Neural cell (in vitro differentiated cells): Measurements from ENCODE around the gene SPRED1. TPM values are rescaled to one million over a fixed set of nuclear protein-coding genes. Genes with fewer than 3 reads are reported as not detected.

ENCODE experiments used
- H2AFZ ChIP-seq: fragments of 200-600, 300-800 bp; sonication (generic), shearing (Covaris generic); 2 replicates; pipeline ENCODE4 v1.6.0; 2014; ENCODE audit warnings: low read depth, mild to moderate bottlenecking, antibody characterized with exemption, low read length, moderate library complexity
- H3F3A ChIP-seq: fragments of 200-600 bp; shearing (Covaris generic); 2 replicates; pipeline ENCODE4 v1.6.1; 2016; ENCODE audit warnings: mild to moderate bottlenecking, moderate library complexity, mixed read lengths, antibody characterized with exemption, low read length; ENCODE audit not compliant: insufficient read depth, poor library complexity, severe bottlenecking
- H3K27ac ChIP-seq: fragments of 200-600, 300-800 bp; sonication (generic), shearing (Covaris generic); 2 replicates; pipeline ENCODE4 v1.5.1; 2014; ENCODE audit warnings: mild to moderate bottlenecking, low read length, moderate library complexity
- H3K27me3 ChIP-seq: fragments of 300-800, 200-600 bp; sonication (generic), shearing (Covaris generic); 2 replicates; pipeline ENCODE4 v1.6.0; 2014; ENCODE audit warnings: mild to moderate bottlenecking, low read depth, low read length, moderate library complexity; ENCODE audit not compliant: insufficient read depth
- H3K36me3 ChIP-seq: fragments of 300-800, 200-600 bp; sonication (generic), shearing (Covaris generic); 2 replicates; pipeline ENCODE4 v1.5.1; 2014; ENCODE audit warnings: mild to moderate bottlenecking, antibody characterized with exemption, low read length, moderate library complexity; ENCODE audit not compliant: insufficient read depth
- H3K4me2 ChIP-seq: fragments of 300-800, 200-600 bp; sonication (generic), shearing (Covaris generic); 2 replicates; pipeline ENCODE4 v1.6.0; 2014; ENCODE audit warnings: mild to moderate bottlenecking, low read length
- H3K4me3 ChIP-seq: fragments of 300-800, 200-600 bp; sonication (generic), shearing (Covaris generic); 2 replicates; pipeline ENCODE4 v1.5.1; 2014; ENCODE audit warnings: mild to moderate bottlenecking, low read length, moderate library complexity
- H3K79me2 ChIP-seq: fragments of 200-600 bp; shearing (Covaris generic); replicated peaks from 2 replicates; pipeline ENCODE4 v1.6.0; 2014; ENCODE audit warnings: mild to moderate bottlenecking, low read length, moderate library complexity; ENCODE audit not compliant: insufficient read depth
- H3K9ac ChIP-seq: fragments of 300-800, 200-600 bp; sonication (generic), shearing (Covaris generic); 2 replicates; pipeline ENCODE4 v1.6.1; 2016; ENCODE audit warnings: mild to moderate bottlenecking, low read length, mixed read lengths
- H3K9me2 ChIP-seq: fragments of 200-600 bp; shearing (Covaris generic); 2 replicates; pipeline ENCODE4 v1.6.1; 2016; ENCODE audit warnings: mild to moderate bottlenecking, low read length, mixed read lengths; ENCODE audit not compliant: insufficient read depth
- H3K9me3 ChIP-seq: fragments of 200-600, 300-800 bp; sonication (generic), shearing (Covaris generic); 2 replicates; pipeline ENCODE4 v1.6.1; 2016; ENCODE audit warnings: mild to moderate bottlenecking, mixed run types, low read length, moderate library complexity, mixed read lengths
- H4K20me1 ChIP-seq: fragments of 200-600 bp; shearing (Covaris generic); 2 replicates; pipeline ENCODE4 v1.6.1; 2016; ENCODE audit warnings: mild to moderate bottlenecking, mixed run types; ENCODE audit not compliant: insufficient read depth
- EP300 ChIP-seq: fragments of 450-650 bp; conservative IDR thresholded peaks from 2 replicates; pipeline ENCODE4 v1.6.1; 2014; ENCODE audit warnings: antibody characterized with exemption, mild to moderate bottlenecking, moderate library complexity; ENCODE audit not compliant: poor library complexity, severe bottlenecking
- EZH2 ChIP-seq: fragments of 200-600, 300-800 bp; shearing (Covaris generic), sonication (generic); IDR thresholded peaks from 2 replicates; pipeline ENCODE4 v1.6.1; 2014; ENCODE audit warnings: antibody characterized with exemption, low read length, borderline replicate concordance, mild to moderate bottlenecking; ENCODE audit not compliant: insufficient read depth, poor library complexity, severe bottlenecking
- MXI1 ChIP-seq: fragments of 450-650 bp; conservative IDR thresholded peaks from 2 replicates; pipeline ENCODE4 v1.6.1; 2014; ENCODE audit warnings: antibody characterized with exemption, mild to moderate bottlenecking; ENCODE audit not compliant: poor library complexity, severe bottlenecking
- POLR2AphosphoS5 ChIP-seq: IDR thresholded peaks from 2 replicates; pipeline ENCODE4 v1.6.1; 2012
- RAD21 ChIP-seq: fragments of 450-650 bp; conservative IDR thresholded peaks from 2 replicates; pipeline ENCODE4 v1.6.1; 2014; ENCODE audit warnings: antibody characterized with exemption, mild to moderate bottlenecking, moderate library complexity
- SMC3 ChIP-seq: fragments of 450-650 bp; conservative IDR thresholded peaks from 2 replicates; pipeline ENCODE4 v1.6.1; 2014; ENCODE audit warnings: antibody characterized with exemption, mild to moderate bottlenecking, moderate library complexity; ENCODE audit not compliant: poor library complexity
- TAF1 ChIP-seq: IDR thresholded peaks from 2 replicates; pipeline ENCODE4 v1.6.1; 2012; ENCODE audit warnings: low read depth
- polyA plus RNA-seq: library from polyadenylated mRNA; depleted of rRNA; stranded (reverse); fragments of >200 nt; gene quantifications from 2 replicates; pipeline ENCODE4 v1.2.3, GENCODE V29; 2014
- TF ChIP-seq, protein P1 (sequence below): fragments of 450-650 bp; IDR thresholded peaks from 2 replicates; pipeline ENCODE4 v1.5.1; 2014; ENCODE audit warnings: antibody characterized with exemption, mild to moderate bottlenecking, moderate library complexity; ENCODE audit not compliant: poor library complexity, severe bottlenecking
- TF ChIP-seq, protein P2 (sequence below): IDR thresholded peaks from 2 replicates; pipeline ENCODE4 v1.6.1; 2012; ENCODE audit warnings: borderline replicate concordance

Gene SPRED1
- polyA plus RNA-seq, 1 donor from 2014 or later, result 12.0 TPM

DNA sequence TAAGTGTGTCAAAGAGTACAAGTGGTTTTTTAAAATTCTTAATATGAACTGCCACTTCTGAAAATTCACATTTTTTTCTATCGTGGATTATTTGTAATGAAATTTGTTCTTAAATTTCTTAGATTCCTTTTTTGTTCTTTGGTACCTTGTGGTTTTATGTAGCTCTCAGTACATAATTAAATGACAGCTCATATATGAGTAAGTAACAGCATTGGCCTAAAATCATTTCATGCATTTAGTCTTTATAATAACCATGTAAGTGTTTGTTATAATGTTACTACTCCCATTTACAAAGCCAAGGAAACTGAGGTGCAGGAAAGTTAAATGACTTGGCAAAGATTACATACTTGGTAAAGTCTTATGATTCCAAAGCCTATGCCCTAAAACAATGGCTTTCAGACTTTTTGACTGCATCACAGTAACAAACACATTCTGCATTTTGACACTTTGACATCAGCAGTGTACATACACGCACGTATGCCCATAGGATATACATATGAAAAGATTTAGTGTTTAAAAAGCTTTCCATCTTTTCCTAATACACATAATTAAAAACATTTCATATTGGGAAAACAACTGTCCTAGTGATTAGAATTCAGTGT is 14.9 kb downstream of the SPRED1 start:
- peaks cover 83% of the 10 kb centered on the region for H3K79me2 ChIP-seq
- no peaks in the 10 kb centered on the region for H3K9me2 ChIP-seq
- no peak overlapping the region for H3K27ac ChIP-seq
- no peaks in the 10 kb centered on the region for H3K9me3 ChIP-seq
- no peaks in the 10 kb centered on the region for H3K36me3 ChIP-seq
- H3K4me3 ChIP-seq, result no peak overlapping the region
- no peaks in the 10 kb centered on the region for H4K20me1 ChIP-seq
- TF ChIP-seq MXI1 (no peak), POLR2AphosphoS5 (no peak), TAF1 (no peak), RAD21 (no peak), SMC3 (no peak), EZH2 (no peak), EP300 (no peak)
- TF ChIP-seq, protein P1, sequence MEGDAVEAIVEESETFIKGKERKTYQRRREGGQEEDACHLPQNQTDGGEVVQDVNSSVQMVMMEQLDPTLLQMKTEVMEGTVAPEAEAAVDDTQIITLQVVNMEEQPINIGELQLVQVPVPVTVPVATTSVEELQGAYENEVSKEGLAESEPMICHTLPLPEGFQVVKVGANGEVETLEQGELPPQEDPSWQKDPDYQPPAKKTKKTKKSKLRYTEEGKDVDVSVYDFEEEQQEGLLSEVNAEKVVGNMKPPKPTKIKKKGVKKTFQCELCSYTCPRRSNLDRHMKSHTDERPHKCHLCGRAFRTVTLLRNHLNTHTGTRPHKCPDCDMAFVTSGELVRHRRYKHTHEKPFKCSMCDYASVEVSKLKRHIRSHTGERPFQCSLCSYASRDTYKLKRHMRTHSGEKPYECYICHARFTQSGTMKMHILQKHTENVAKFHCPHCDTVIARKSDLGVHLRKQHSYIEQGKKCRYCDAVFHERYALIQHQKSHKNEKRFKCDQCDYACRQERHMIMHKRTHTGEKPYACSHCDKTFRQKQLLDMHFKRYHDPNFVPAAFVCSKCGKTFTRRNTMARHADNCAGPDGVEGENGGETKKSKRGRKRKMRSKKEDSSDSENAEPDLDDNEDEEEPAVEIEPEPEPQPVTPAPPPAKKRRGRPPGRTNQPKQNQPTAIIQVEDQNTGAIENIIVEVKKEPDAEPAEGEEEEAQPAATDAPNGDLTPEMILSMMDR, result no peak
- TF ChIP-seq, protein P2, sequence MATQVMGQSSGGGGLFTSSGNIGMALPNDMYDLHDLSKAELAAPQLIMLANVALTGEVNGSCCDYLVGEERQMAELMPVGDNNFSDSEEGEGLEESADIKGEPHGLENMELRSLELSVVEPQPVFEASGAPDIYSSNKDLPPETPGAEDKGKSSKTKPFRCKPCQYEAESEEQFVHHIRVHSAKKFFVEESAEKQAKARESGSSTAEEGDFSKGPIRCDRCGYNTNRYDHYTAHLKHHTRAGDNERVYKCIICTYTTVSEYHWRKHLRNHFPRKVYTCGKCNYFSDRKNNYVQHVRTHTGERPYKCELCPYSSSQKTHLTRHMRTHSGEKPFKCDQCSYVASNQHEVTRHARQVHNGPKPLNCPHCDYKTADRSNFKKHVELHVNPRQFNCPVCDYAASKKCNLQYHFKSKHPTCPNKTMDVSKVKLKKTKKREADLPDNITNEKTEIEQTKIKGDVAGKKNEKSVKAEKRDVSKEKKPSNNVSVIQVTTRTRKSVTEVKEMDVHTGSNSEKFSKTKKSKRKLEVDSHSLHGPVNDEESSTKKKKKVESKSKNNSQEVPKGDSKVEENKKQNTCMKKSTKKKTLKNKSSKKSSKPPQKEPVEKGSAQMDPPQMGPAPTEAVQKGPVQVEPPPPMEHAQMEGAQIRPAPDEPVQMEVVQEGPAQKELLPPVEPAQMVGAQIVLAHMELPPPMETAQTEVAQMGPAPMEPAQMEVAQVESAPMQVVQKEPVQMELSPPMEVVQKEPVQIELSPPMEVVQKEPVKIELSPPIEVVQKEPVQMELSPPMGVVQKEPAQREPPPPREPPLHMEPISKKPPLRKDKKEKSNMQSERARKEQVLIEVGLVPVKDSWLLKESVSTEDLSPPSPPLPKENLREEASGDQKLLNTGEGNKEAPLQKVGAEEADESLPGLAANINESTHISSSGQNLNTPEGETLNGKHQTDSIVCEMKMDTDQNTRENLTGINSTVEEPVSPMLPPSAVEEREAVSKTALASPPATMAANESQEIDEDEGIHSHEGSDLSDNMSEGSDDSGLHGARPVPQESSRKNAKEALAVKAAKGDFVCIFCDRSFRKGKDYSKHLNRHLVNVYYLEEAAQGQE, result no peak
- no peaks in the 10 kb centered on the region for H3K27me3 ChIP-seq
- no peaks in the 10 kb centered on the region for H3F3A ChIP-seq
- no peak overlapping the region for H3K9ac ChIP-seq
- H2AFZ ChIP-seq, result no peak overlapping the region
- H3K4me2 ChIP-seq, result no peak overlapping the region

DNA sequence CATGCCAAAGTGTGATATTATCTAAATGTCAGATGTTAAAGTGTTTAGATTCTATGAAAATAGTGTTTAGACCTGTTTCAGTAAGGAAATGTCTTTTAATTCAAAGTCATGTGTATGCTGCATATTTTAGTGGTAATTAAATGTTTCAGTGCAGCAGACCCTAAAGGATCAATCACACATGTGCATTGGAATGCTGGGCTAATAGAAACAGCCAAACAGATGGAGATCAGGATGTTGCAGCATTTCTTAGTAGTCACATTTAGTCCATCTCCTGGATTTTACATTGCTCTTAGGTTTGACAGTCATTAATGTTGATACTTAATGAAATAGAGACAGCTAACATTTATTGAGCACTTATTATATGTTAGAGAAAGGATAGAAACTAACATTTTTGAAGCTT is 18.5 kb downstream of the SPRED1 start:
- no peaks in the 10 kb centered on the region for H3K36me3 ChIP-seq
- no peaks in the 10 kb centered on the region for H3K9me2 ChIP-seq
- H3K9ac ChIP-seq, result no peak overlapping the region
- TF ChIP-seq, protein P1, result no peak
- TF ChIP-seq RAD21 (no peak), MXI1 (no peak), TAF1 (no peak), EZH2 (no peak), EP300 (no peak), SMC3 (no peak), POLR2AphosphoS5 (no peak)
- TF ChIP-seq, protein P2, result no peak
- H3K27me3 ChIP-seq, result no peaks in the 10 kb centered on the region
- no peaks in the 10 kb centered on the region for H3F3A ChIP-seq
- H3K4me3 ChIP-seq, result no peak overlapping the region
- no peak overlapping the region for H2AFZ ChIP-seq
- H3K9me3 ChIP-seq, result no peaks in the 10 kb centered on the region
- H3K27ac ChIP-seq, result no peak overlapping the region
- no peaks in the 10 kb centered on the region for H4K20me1 ChIP-seq
- no peak overlapping the region for H3K4me2 ChIP-seq
- H3K79me2 ChIP-seq, result peaks cover 78% of the 10 kb centered on the region
